Esophagus squamous epithelium (tissue), 5 donors: ENCODE results near the gene FOXP4. TPM values are rescaled to one million over a fixed set of nuclear protein-coding genes. Genes with fewer than 3 reads are reported as not detected.

ENCODE experiments used
- DNase-seq: peaks from one replicate; lab custom pipeline; 2025; lab: John Stamatoyannopoulos, UW
- H3K27ac ChIP-seq, 4 donors: fragments of 200-600 bp; sonication (generic); one replicate each; pipeline ENCODE4 v1.5.1; 2016 to 2019; ENCODE audit warnings: mild to moderate bottlenecking in 1 of 4
- H3K27me3 ChIP-seq, 4 donors: fragments of 200-600 bp; sonication (generic); 1 replicate in 3 of 4; 2 replicates in 1 of 4; pipeline versions ENCODE4 v1.5.1 to v1.6.0; 2017 to 2021; ENCODE audit warnings: antibody characterized with exemption in 1 of 4
- H3K36me3 ChIP-seq, 3 donors: fragments of 200-600 bp; sonication (generic); one replicate each; pipeline ENCODE4 v1.5.1; 2016 to 2019
- H3K4me1 ChIP-seq, 3 donors: fragments of 200-600 bp; sonication (generic); one replicate each; pipeline ENCODE4 v1.5.1; 2017 to 2019
- H3K4me3 ChIP-seq, 4 donors: fragments of 200-600 bp; sonication (generic); 1 replicate in 3 of 4; 2 replicates in 1 of 4; pipeline ENCODE4 v1.5.1; 2016 to 2019; ENCODE audit warnings: mild to moderate bottlenecking in 2 of 4, moderate library complexity in 1 of 4
- H3K9me3 ChIP-seq, 3 donors: fragments of 200-600 bp; sonication (generic); one replicate each; pipeline ENCODE4 v1.5.1; 2016 to 2019
- POLR2A ChIP-seq, 4 donors: fragments of 450-650 bp; IDR thresholded peaks; one replicate each; pipeline ENCODE4 v1.6.1; 2017; ENCODE audit warnings: antibody characterized with exemption in 4 of 4, mild to moderate bottlenecking in 4 of 4, moderate library complexity in 3 of 4
- WGBS, 2 donors: methylation state at CpG; one replicate each; pipeline ENCODE4 v1.1.5; 2018; 5-methylcytosine and 5-hydroxymethylcytosine counted together
- intact Hi-C: fragments of 100-400 bp; cut with DNase I; formaldehyde crosslinking; loops from one replicate; pipeline ENCODE4 v1.15.0; 2022
- total RNA-seq, 4 donors: library from RNA; depleted of rRNA; stranded (reverse); fragments of >200 nt; gene quantifications; one replicate each; pipeline ENCODE4 v1.1.0, GENCODE V29; 2016
- TF ChIP-seq, protein P1 (sequence below), 6 experiments: fragments of 450-650 bp in 4 of 6; fragments of 200-600 bp in 2 of 6; sonication (generic) in 2 of 6; IDR thresholded peaks; one replicate each; pipeline ENCODE4 v1.5.1; 2016 to 2019; ENCODE audit warnings: antibody characterized with exemption in 6 of 6, mild to moderate bottlenecking in 4 of 6, moderate library complexity in 4 of 6
- donor health status: DM: yes; HTN: yes; CAD: no.

FOXP4 gene
- total RNA-seq, 4 donors from 2014 or later: 2.2 to 10.3 (median 6.8) TPM

- TF ChIP-seq, protein P1, sequence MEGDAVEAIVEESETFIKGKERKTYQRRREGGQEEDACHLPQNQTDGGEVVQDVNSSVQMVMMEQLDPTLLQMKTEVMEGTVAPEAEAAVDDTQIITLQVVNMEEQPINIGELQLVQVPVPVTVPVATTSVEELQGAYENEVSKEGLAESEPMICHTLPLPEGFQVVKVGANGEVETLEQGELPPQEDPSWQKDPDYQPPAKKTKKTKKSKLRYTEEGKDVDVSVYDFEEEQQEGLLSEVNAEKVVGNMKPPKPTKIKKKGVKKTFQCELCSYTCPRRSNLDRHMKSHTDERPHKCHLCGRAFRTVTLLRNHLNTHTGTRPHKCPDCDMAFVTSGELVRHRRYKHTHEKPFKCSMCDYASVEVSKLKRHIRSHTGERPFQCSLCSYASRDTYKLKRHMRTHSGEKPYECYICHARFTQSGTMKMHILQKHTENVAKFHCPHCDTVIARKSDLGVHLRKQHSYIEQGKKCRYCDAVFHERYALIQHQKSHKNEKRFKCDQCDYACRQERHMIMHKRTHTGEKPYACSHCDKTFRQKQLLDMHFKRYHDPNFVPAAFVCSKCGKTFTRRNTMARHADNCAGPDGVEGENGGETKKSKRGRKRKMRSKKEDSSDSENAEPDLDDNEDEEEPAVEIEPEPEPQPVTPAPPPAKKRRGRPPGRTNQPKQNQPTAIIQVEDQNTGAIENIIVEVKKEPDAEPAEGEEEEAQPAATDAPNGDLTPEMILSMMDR (IDR thresholded peaks at IDR 0.05): no peak
- no peak for TF ChIP-seq POLR2A (IDR thresholded peaks at IDR 0.05)
- WGBS, 2 donors: 30 to 44% methylated on average over 4 to 16 of the region's 28 CpGs
- intact Hi-C loops: no loop called here
- DNase-seq: no peak
- Histone ChIP-seq H3K36me3 (peaks cover 0 to 62% (median 9%) of the 10 kb centered on the region in 3 donors), H3K9me3 (no peaks in the 10 kb centered on the region), H3K27me3 (no peaks in the 10 kb centered on the region), H3K4me1 (peaks cover 14 to 56% (median 35%) of the 10 kb centered on the region in 3 donors), H3K4me3 (no peak overlapping the region), H3K27ac (no peak overlapping the region)
These were observed 40.2 kb downstream of the FOXP4 start for GRCh38 chr6:41586252-41587007.

DNA sequence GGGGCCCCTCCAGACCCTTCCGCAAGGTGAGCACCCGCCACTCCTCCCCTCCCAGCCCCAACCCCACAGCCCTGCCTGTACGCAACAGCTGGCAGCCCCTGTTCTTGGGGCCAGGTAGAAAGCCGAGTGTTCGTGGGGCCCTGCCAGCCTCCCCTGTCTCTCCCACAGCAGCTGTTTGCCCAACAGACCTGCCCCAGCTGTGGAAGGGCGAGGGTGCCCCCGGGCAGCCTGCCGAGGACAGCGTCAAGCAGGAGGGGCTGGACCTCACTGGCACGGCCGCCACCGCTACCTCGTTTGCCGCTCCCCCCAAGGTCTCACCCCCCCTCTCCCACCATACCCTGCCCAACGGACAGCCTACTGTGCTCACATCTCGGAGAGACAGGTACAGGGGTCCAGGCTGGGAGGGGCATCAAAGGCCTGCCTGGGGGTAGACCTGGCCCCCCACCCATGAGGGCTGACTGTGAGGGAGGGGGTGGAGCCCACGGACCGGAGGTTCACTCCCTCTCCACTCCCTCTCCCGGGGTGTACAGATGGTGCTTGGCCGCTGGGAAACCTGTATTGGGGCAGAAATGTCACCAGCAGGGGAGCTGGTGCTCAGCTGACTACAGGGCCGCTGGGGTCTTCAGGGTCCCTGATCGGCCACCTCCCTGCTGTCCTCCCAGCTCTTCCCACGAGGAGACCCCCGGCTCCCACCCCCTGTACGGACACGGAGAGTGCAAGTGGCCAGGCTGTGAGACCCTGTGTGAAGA, 41.1 kb downstream of the FOXP4 start:
- DNase-seq: no peak
- H3K36me3 ChIP-seq: peaks cover 0 to 66% (median 9%) of the 10 kb centered on the region in 3 donors
- peaks cover 8 to 47% (median 26%) of the 10 kb centered on the region in 3 donors for H3K4me1 ChIP-seq
- H3K27ac ChIP-seq: no peak overlapping the region
- intact Hi-C loops: no loop called here
- 72 to 75% methylated on average over 9 of the region's 26 CpGs for WGBS, 2 donors
- H3K9me3 ChIP-seq: no peaks in the 10 kb centered on the region
- no peak overlapping the region for H3K4me3 ChIP-seq
- H3K27me3 ChIP-seq: no peaks in the 10 kb centered on the region
- TF ChIP-seq POLR2A (IDR thresholded peaks at IDR 0.05): no peak
- TF ChIP-seq, protein P1 (IDR thresholded peaks at IDR 0.05): no peak

GRCh38 chr6:41588111-41588510, 41.9 kb downstream of the FOXP4 start:
- TF ChIP-seq, protein P1 (IDR thresholded peaks at IDR 0.05): no peak
- no peak for TF ChIP-seq POLR2A (IDR thresholded peaks at IDR 0.05)
- no peak for DNase-seq
- Histone ChIP-seq H3K27me3 (no peaks in the 10 kb centered on the region), H3K4me1 (peaks cover 4 to 39% (median 20%) of the 10 kb centered on the region in 3 donors), H3K36me3 (peaks cover 0 to 69% (median 9%) of the 10 kb centered on the region in 3 donors), H3K9me3 (no peaks in the 10 kb centered on the region), H3K4me3 (no peak overlapping the region), H3K27ac (no peak overlapping the region)
- 85 to 94% methylated on average over 5 to 8 of the region's 15 CpGs for WGBS, 2 donors
- intact Hi-C loops: no loop called here

DNA sequence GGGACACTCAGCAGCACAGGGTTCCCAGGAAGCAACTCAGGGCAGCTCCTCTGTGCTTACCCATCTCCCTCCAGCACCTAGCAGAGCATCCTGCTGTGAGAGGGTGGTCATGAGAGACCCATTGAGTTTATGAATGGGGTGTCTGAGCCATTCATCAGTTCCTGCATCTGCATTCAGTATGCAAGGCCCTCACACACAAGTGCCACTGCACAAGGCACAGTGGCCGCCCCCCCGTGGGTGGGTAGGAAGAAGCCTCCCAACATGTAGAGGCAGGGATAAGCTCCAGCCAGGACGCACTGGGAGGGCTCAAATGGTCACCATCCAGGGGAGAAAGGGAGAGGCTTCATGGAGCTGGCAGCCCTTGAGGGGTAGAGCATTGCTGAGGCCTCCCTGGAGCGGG, 43.0 kb downstream of the FOXP4 start:
- Histone ChIP-seq H3K4me1 (peaks cover 0 to 28% (median 9%) of the 10 kb centered on the region in 3 donors), H3K36me3 (peaks cover 0 to 80% (median 9%) of the 10 kb centered on the region in 3 donors), H3K27ac (no peak overlapping the region), H3K27me3 (no peaks in the 10 kb centered on the region), H3K9me3 (no peaks in the 10 kb centered on the region), H3K4me3 (no peak overlapping the region)
- intact Hi-C loops: no loop called here
- 75% methylated on average over 4 of the region's 4 CpGs; no CpG with 5 or more reads in 1 of the 2 donors for WGBS, 2 donors
- TF ChIP-seq POLR2A (IDR thresholded peaks at IDR 0.05): no peak
- TF ChIP-seq, protein P1 (IDR thresholded peaks at IDR 0.05): no peak
- no peak for DNase-seq
